ENCODE measurements around the gene LARP1.

- TF ChIP-seq MCM5 (IDR thresholded peaks at IDR 0.05; ENCODE audit: low read depth) (no peak), POLR2A (conservative IDR thresholded peaks at IDR 0.05) (no peak), XRCC5 (IDR thresholded peaks at IDR 0.05; ENCODE audit: low read depth, low read length) (no peak), GABPB1 (CRISPR knock-in tag; IDR thresholded peaks at IDR 0.05) (no peak), CREB3 (tag; conservative IDR thresholded peaks at IDR 0.05; ENCODE audit: low read depth) (no peak), TAL1 (IDR thresholded peaks at IDR 0.05) (no peak), STAT6 (CRISPR knock-in tag; IDR thresholded peaks at IDR 0.05) (no peak), PCBP1 (IDR thresholded peaks at IDR 0.05; ENCODE audit: low read depth, low read length, poor library complexity, severe bottlenecking) (no peak), ETV5 (CRISPR knock-in tag; IDR thresholded peaks at IDR 0.05; ENCODE audit: low read depth) (no peak), NR2C2 (CRISPR knock-in tag; IDR thresholded peaks at IDR 0.05) (no peak), NR2C2 (tag; IDR thresholded peaks at IDR 0.05) (no peak)
- TF ChIP-seq, protein P1, sequence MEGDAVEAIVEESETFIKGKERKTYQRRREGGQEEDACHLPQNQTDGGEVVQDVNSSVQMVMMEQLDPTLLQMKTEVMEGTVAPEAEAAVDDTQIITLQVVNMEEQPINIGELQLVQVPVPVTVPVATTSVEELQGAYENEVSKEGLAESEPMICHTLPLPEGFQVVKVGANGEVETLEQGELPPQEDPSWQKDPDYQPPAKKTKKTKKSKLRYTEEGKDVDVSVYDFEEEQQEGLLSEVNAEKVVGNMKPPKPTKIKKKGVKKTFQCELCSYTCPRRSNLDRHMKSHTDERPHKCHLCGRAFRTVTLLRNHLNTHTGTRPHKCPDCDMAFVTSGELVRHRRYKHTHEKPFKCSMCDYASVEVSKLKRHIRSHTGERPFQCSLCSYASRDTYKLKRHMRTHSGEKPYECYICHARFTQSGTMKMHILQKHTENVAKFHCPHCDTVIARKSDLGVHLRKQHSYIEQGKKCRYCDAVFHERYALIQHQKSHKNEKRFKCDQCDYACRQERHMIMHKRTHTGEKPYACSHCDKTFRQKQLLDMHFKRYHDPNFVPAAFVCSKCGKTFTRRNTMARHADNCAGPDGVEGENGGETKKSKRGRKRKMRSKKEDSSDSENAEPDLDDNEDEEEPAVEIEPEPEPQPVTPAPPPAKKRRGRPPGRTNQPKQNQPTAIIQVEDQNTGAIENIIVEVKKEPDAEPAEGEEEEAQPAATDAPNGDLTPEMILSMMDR (IDR thresholded peaks at IDR 0.05 in 2 of 3, conservative IDR thresholded peaks at IDR 0.05 in 1 of 3; ENCODE audit: insufficient read depth in 2 of 3, low read depth in 1 of 3, low read length in 3 of 3): no peak
- TF ChIP-seq, protein P2, sequence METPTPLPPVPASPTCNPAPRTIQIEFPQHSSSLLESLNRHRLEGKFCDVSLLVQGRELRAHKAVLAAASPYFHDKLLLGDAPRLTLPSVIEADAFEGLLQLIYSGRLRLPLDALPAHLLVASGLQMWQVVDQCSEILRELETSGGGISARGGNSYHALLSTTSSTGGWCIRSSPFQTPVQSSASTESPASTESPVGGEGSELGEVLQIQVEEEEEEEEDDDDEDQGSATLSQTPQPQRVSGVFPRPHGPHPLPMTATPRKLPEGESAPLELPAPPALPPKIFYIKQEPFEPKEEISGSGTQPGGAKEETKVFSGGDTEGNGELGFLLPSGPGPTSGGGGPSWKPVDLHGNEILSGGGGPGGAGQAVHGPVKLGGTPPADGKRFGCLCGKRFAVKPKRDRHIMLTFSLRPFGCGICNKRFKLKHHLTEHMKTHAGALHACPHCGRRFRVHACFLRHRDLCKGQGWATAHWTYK (CRISPR knock-in tag; IDR thresholded peaks at IDR 0.05): no peak
These were observed 23.9 kb downstream of the LARP1 start for GRCh38 chr5:154779105-154779504.
